T-helper 9 cell (primary cell): Measurements from ENCODE around the gene DYNC1I1.

Experiments used
- DNase-seq: peaks from one replicate; pipeline ENCODE4 v3.0.0-alpha.2; 2020

DYNC1I1 gene

GRCh38 chr7:95793658-95794057 lies 21.3 kb downstream of the DYNC1I1 start:
- DNase-seq = no peak

GRCh38 chr7:95794917-95795515 lies 22.7 kb downstream of the DYNC1I1 start:
- DNase-seq = no peak

- no peak for DNase-seq
Measured at GRCh38 chr7:95796617-95797016, 24.3 kb downstream of the DYNC1I1 start.

GRCh38 chr7:95798401-95798930 lies 26.1 kb downstream of the DYNC1I1 start:
- DNase-seq = no peak

GRCh38 chr7:95800787-95801186 lies 28.4 kb downstream of the DYNC1I1 start:
- DNase-seq = no peak

GRCh38 chr7:95802270-95802669 lies 29.9 kb downstream of the DYNC1I1 start:
- DNase-seq = no peak

- DNase-seq = no peak
Measured at GRCh38 chr7:95804052-95804451, 31.7 kb downstream of the DYNC1I1 start.

- DNase-seq = no peak
Measured at GRCh38 chr7:95805909-95806308, 33.6 kb downstream of the DYNC1I1 start.

- DNase-seq = no peak
Measured at GRCh38 chr7:95808396-95808795, 36.0 kb downstream of the DYNC1I1 start.

- DNase-seq = no peak
Measured at GRCh38 chr7:95811846-95812445, 39.6 kb downstream of the DYNC1I1 start.

- DNase-seq = no peak
Measured at GRCh38 chr7:95814721-95815120, 42.4 kb downstream of the DYNC1I1 start.

- no peak for DNase-seq
Measured at GRCh38 chr7:95817866-95818640, 45.7 kb downstream of the DYNC1I1 start.

GRCh38 chr7:95820778-95821177 lies 48.4 kb downstream of the DYNC1I1 start:
- no peak for DNase-seq

- DNase-seq = no peak
Measured at GRCh38 chr7:95822717-95823116, 50.4 kb downstream of the DYNC1I1 start.

GRCh38 chr7:95824616-95825015 lies 52.3 kb downstream of the DYNC1I1 start:
- DNase-seq = no peak

- DNase-seq = no peak
Measured at GRCh38 chr7:95828824-95829790, 56.8 kb downstream of the DYNC1I1 start.

GRCh38 chr7:95840953-95841950 lies 68.9 kb downstream of the DYNC1I1 start:
- no peak for DNase-seq

GRCh38 chr7:95843286-95843685 lies 70.9 kb downstream of the DYNC1I1 start:
- no peak for DNase-seq

- DNase-seq = no peak
Measured at GRCh38 chr7:95845007-95845406, 72.7 kb downstream of the DYNC1I1 start.

- DNase-seq = no peak
Measured at GRCh38 chr7:95847061-95847460, 74.7 kb downstream of the DYNC1I1 start.

- DNase-seq = no peak
Measured at GRCh38 chr7:95859429-95859828, 87.1 kb downstream of the DYNC1I1 start.
